BLaER1 (cell line): ENCODE results near the gene TRAF5.
A peak's percentile ranks its signal among the peaks of the same experiment; 100 is the strongest.
"Not testable (repeated sequence)": the region's sequence is repeated elsewhere in the genome, so short reads cannot be mapped to it uniquely, and the experiment has no call there.

Experiments
- H3K27ac ChIP-seq: shearing (Covaris generic); formaldehyde crosslinking; 2 replicates; pipeline ENCODE4 v1.8.1; 2022
- H3K27me3 ChIP-seq: shearing (Covaris generic); formaldehyde crosslinking; 2 replicates; pipeline ENCODE4 v1.8.1; 2022
- H3K36me3 ChIP-seq: shearing (Covaris generic); formaldehyde crosslinking; 2 replicates; pipeline ENCODE4 v1.8.1; 2022
- H3K4me1 ChIP-seq: shearing (Covaris generic); formaldehyde crosslinking; 2 replicates; pipeline ENCODE4 v1.8.1; 2022
- H3K4me2 ChIP-seq: shearing (Covaris generic); formaldehyde crosslinking; 2 replicates; pipeline ENCODE4 v1.8.1; 2022
- H3K4me3 ChIP-seq: shearing (Covaris generic); formaldehyde crosslinking; 2 replicates; pipeline ENCODE4 v1.8.1; 2022
- H3K9ac ChIP-seq: shearing (Covaris generic); formaldehyde crosslinking; 2 replicates; pipeline ENCODE4 v1.8.1; 2022
- H3K9me3 ChIP-seq: shearing (Covaris generic); formaldehyde crosslinking; 2 replicates; pipeline ENCODE4 v1.8.1; 2022
- H4K20me1 ChIP-seq: shearing (Covaris generic); formaldehyde crosslinking; 2 replicates; pipeline ENCODE4 v1.8.1; 2022
- Cebpa-rat ChIP-seq: shearing (Covaris generic); IDR thresholded peaks from 2 replicates; pipeline ENCODE4 v1.8.1; 2022

The TRAF5 gene

DNA sequence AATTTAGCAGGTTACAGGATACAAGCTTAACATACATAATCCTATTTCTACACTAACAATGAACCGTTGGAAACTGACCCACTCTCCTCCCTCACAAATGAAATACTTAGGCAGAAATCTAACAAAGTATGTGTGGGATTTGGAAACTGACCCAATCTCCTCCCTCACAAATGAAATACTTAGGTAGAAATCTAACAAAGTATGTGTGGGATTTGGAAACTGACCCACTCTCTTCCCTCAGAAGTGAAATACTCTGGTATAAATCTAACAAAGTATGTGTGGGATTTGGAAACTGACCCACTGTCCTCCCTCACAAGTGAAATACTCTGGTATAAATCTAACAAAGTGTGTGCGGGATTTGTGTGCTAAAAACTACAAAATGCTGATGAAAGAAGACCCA lies 60.3 kb downstream of the TRAF5 start:
- no peak overlapping the region for H3K4me3 ChIP-seq
- H4K20me1 ChIP-seq, result no peaks in the 10 kb centered on the region
- no peak overlapping the region for H3K9ac ChIP-seq
- no peak overlapping the region for H3K27ac ChIP-seq
- no peaks in the 10 kb centered on the region for H3K4me1 ChIP-seq
- TF ChIP-seq Cebpa-rat, result no peak
- no peaks in the 10 kb centered on the region for H3K36me3 ChIP-seq
- H3K4me2 ChIP-seq, result no peak overlapping the region
- H3K27me3 ChIP-seq, result no peaks in the 10 kb centered on the region
- peaks cover 9% of the 10 kb centered on the region for H3K9me3 ChIP-seq

- H3K9ac ChIP-seq, H3K27ac ChIP-seq, H3K4me3 ChIP-seq, H3K36me3 ChIP-seq, H3K4me2 ChIP-seq, H3K4me1 ChIP-seq, H4K20me1 ChIP-seq, H3K27me3 ChIP-seq, H3K9me3 ChIP-seq: not testable (repeated sequence)
- TF ChIP-seq Cebpa-rat, result peak; percentile 84
Observed at GRCh38 chr1:211390829-211391228, 64.2 kb downstream of the TRAF5 start.

DNA sequence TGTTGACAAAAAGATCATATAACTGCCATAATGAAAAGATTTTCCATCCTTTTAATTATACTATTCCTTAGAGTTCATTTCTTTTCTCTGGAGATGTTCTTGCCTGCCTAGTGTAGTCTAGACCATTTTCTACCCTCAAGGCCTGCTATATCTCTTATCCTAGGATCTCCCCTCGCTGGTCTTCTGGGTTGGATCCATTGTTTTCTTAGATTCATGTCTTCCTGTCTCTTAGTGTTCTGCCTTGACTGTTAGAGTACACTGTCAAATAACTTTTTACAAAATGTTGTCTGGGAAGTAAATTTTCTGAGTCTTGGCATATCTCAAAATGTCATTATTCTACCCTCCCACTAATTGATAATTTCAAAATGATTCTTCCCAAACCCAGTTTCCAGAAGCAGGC lies 66.6 kb downstream of the TRAF5 start:
- Histone ChIP-seq H4K20me1 (no peaks in the 10 kb centered on the region), H3K4me2 (no peak overlapping the region), H3K27me3 (no peaks in the 10 kb centered on the region), H3K4me3 (no peak overlapping the region), H3K4me1 (no peaks in the 10 kb centered on the region), H3K9me3 (no peaks in the 10 kb centered on the region), H3K36me3 (peaks cover 4% of the 10 kb centered on the region; the same call in 1 of the 2 replicates), H3K27ac (no peak overlapping the region), H3K9ac (no peak overlapping the region)
- no peak for TF ChIP-seq Cebpa-rat

DNA sequence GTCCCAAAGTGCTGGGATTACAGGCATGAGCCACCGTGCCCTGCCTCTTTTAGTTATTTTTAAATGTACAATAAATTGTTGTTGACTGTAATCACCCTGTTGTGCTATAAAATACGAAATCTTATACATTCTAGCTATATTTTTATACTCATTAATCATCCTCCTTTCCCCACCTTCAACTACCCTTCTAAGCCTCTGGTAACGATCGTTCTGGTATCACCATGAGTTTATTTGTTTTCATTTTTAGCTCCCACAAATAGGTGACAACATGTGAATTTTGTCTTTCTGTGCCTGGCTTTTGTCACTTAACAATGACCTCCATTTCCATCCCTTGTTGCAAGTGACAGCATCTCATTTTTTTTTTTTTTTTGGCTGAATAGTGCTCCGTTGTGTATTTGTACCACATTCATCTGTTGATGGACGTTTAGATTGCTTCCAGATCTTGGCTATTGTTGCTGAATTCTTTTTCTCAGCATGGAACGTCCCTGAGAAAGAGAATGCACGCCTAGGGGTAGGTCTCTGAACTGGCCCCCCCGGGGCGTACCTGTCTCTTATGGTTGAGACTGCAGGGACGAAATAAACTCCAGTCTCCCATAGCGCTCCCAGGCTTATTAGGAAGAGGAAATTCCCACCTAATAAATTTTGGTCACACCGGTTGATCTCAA lies 71.8 kb downstream of the TRAF5 start:
- H3K36me3 ChIP-seq, H3K4me3 ChIP-seq, H3K9ac ChIP-seq, H3K27me3 ChIP-seq, H3K4me2 ChIP-seq, H3K4me1 ChIP-seq, H4K20me1 ChIP-seq, H3K27ac ChIP-seq: not testable (repeated sequence)
- H3K9me3 ChIP-seq, result peaks cover 17% of the 10 kb centered on the region; the same call in 1 of the 2 replicates

DNA sequence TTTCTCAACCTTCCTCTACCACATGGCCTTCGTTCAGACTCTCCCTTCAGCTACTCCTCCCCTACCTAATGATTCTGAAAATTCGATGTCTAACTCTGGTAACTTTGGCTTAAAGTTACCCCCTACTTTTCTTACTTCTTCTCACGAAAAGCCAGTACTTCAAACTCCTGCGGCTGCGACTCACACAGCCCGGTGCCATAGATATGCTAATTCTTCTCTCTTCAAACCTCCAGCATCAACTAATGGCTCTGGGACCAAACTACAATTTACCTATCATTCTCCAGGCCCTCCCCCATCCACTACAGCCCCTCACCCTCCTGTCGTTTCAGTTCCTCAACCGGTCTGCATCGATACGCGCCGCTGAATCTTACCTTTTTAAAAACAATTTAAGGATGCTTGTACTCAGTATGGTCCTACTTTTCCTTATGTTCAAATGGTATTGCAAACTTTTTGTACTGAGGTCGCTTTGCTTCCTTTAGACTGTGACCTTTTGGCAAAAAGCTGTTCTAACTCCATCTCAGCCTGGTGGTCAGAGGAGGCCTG lies 73.3 kb downstream of the TRAF5 start:
- peaks cover 19% of the 10 kb centered on the region; the same call in 1 of the 2 replicates for H3K9me3 ChIP-seq
- H3K36me3 ChIP-seq, H3K4me1 ChIP-seq, H3K27me3 ChIP-seq, H4K20me1 ChIP-seq, H3K9ac ChIP-seq, H3K4me3 ChIP-seq, H3K27ac ChIP-seq, H3K4me2 ChIP-seq: not testable (repeated sequence)

DNA sequence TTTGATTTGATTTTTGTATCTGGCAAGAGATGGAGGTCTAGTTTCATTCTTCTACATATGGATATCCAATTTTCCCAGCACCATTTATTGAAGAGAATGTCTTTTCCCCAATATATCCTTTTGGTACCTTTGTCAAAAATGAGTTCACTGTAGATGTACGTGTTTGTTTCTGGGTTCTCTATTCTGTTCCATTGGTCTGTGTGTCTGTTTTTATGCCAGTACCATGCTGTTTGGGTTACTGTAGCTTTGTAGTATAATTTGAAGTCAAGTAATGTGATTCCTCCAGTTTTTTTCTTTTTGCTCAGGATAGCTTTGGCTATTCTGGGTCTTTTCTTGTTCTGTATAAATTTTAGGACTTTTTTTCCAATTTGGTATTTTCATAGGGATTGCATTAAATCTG lies 75.1 kb downstream of the TRAF5 start:
- H4K20me1 ChIP-seq, H3K9ac ChIP-seq, H3K27me3 ChIP-seq, H3K4me1 ChIP-seq, H3K4me3 ChIP-seq, H3K36me3 ChIP-seq, H3K4me2 ChIP-seq, H3K27ac ChIP-seq: not testable (repeated sequence)
- peaks cover 19% of the 10 kb centered on the region; the same call in 1 of the 2 replicates for H3K9me3 ChIP-seq

DNA sequence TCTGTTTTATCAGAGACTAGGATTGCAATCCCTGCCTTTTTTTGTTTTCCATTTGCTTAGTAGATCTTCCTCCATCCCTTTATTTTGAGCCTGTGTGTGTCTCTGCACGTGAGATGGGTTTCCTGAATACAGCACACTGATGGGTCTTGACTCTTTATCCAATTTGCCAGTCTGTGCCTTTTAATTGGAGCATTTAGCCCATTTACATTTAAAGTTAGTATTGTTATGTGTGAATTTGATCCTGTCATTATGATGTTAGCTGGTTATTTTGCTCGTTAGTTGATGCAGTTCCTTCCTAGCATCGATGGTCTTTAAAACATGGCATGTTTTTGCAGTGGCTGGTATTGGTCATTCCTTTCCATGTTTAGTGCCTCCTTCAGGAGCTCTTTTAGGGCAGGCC lies 79.5 kb downstream of the TRAF5 start:
- Histone ChIP-seq H3K4me1 (peaks cover 12% of the 10 kb centered on the region; the same call in 1 of the 2 replicates), H3K9me3 (peaks cover 40% of the 10 kb centered on the region)
- H3K27me3 ChIP-seq, H3K4me3 ChIP-seq, H3K27ac ChIP-seq, H4K20me1 ChIP-seq, H3K9ac ChIP-seq, H3K36me3 ChIP-seq, H3K4me2 ChIP-seq: not testable (repeated sequence)

GRCh38 chr1:211407749-211408148 lies 81.1 kb downstream of the TRAF5 start:
- Histone ChIP-seq H3K9me3 (peaks cover 26% of the 10 kb centered on the region), H3K27ac (0 out of 2 replicates have a peak overlapping the region, but pooled peaks have one; percentile 5), H3K4me3 (peak overlapping the region; percentile 37), H3K4me1 (peaks cover 12% of the 10 kb centered on the region; the same call in 1 of the 2 replicates), H3K4me2 (peak overlapping the region; percentile 61)
- not testable (repeated sequence) for H3K9ac ChIP-seq, H3K27me3 ChIP-seq, H3K36me3 ChIP-seq, H4K20me1 ChIP-seq

DNA sequence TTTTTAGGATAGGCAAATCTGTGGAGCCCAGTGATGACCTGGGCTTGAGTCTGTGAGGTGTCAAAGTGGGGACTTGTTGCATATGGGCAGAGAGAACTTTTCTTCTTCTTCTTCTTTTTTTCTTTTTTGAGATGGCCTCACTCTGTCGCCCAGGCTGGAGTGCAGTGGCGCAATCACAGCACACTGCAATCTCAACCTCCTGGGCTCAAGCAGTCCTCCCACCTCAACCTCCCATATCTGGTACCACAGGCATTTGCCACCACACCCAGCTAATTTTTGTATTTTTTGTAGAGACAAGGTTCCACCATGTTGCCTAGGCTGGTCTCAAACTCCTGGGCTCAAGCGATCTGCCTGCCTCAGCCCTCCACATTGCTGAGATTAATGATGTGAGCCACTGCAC lies 85.0 kb downstream of the TRAF5 start:
- Histone ChIP-seq H3K9me3 (peaks cover 39% of the 10 kb centered on the region), H3K4me2 (no peak overlapping the region), H3K4me1 (peaks cover 17% of the 10 kb centered on the region; the same call in 1 of the 2 replicates), H3K4me3 (no peak overlapping the region), H3K36me3 (no peaks in the 10 kb centered on the region; the same call in 1 of the 2 replicates), H4K20me1 (no peaks in the 10 kb centered on the region), H3K9ac (no peak overlapping the region), H3K27ac (no peak overlapping the region), H3K27me3 (no peaks in the 10 kb centered on the region)
- TF ChIP-seq Cebpa-rat, result no peak

- Histone ChIP-seq H3K4me2 (peak overlapping the region; percentile 70), H3K27me3 (no peaks in the 10 kb centered on the region), H3K9ac (no peak overlapping the region), H3K4me3 (peak overlapping the region; percentile 64), H3K4me1 (peaks cover 13% of the 10 kb centered on the region; the same call in 1 of the 2 replicates), H3K36me3 (no peaks in the 10 kb centered on the region), H3K9me3 (peaks cover 24% of the 10 kb centered on the region), H4K20me1 (no peaks in the 10 kb centered on the region), H3K27ac (no peak overlapping the region)
- TF ChIP-seq Cebpa-rat, result no peak
Observed at GRCh38 chr1:211415700-211416099, 89.1 kb downstream of the TRAF5 start.

DNA sequence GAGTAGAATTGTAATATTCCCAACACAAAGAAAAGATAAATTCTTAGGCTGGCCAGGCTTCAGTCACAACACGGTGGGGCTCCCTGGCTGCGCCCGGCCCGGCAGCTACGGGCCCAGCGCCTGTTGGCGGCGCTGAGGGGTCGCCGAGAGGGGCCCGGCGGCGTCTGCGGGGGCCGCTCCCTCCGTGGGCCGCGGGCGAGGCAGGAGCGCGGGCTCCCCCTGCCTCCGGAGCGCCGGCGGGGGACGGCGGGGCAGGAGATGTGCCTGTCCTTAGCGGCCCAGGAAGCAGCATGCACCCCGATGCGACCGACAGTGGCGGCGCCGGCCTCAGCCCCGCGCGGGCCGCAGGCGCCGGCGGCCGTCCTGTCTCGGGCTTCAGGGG lies 89.6 kb downstream of the TRAF5 start:
- Histone ChIP-seq H3K4me2 (peak overlapping the region; percentile 70), H3K9ac (peak overlapping the region; percentile 63), H3K9me3 (peaks cover 24% of the 10 kb centered on the region), H3K4me1 (peaks cover 13% of the 10 kb centered on the region; the same call in 1 of the 2 replicates), H3K4me3 (peak overlapping the region; percentile 64), H3K27ac (peak overlapping the region; percentile 63)
- not testable (repeated sequence) for H3K27me3 ChIP-seq, H4K20me1 ChIP-seq, H3K36me3 ChIP-seq

- H4K20me1 ChIP-seq, H3K36me3 ChIP-seq, H3K27me3 ChIP-seq: not testable (repeated sequence)
- Histone ChIP-seq H3K9me3 (peaks cover 24% of the 10 kb centered on the region), H3K27ac (peak overlapping the region; percentile 63), H3K9ac (peak overlapping the region; percentile 63), H3K4me2 (peak overlapping the region; percentile 70), H3K4me3 (peak overlapping the region; percentile 64), H3K4me1 (peaks cover 13% of the 10 kb centered on the region; the same call in 1 of the 2 replicates)
Observed at GRCh38 chr1:211416628-211417323, 90.1 kb downstream of the TRAF5 start.
